SK-N-SH treated with all-trans-retinoic acid at 6 μM for 48 hours (cell line): Measurements from ENCODE around the gene SEMG1.

ENCODE experiments used
- ATAC-seq: fragments of 200-7000 bp; cut with Tn5 transposase; 3 replicates; pipeline ENCODE4 v1.9.1; 2020; ENCODE audit warnings: mild to moderate bottlenecking, moderate library complexity
- ARNTL ChIP-seq: fragments of 450-650 bp; formaldehyde crosslinking; IDR thresholded peaks from 2 replicates; pipeline ENCODE4 v1.5.0; 2020; ENCODE audit warnings: low read depth, mild to moderate bottlenecking, moderate library complexity, borderline replicate concordance
- BACH2 ChIP-seq: fragments of 250-450 bp; sonication (Bioruptor Pico); IDR thresholded peaks from 2 replicates; pipeline ENCODE4 v1.9.0; 2021; ENCODE audit warnings: mild to moderate bottlenecking, borderline replicate concordance
- CSDC2 ChIP-seq: fragments of 250-450 bp; sonication (Bioruptor Pico); IDR thresholded peaks from 2 replicates; pipeline ENCODE4 v1.5.0; 2020; ENCODE audit warnings: mild to moderate bottlenecking, moderate library complexity
- ESRRG ChIP-seq: fragments of 250-450 bp; sonication (Bioruptor Pico); IDR thresholded peaks from 2 replicates; pipeline ENCODE4 v1.6.1; 2021; ENCODE audit warnings: mild to moderate bottlenecking
- ISL1 ChIP-seq: fragments of 250-450 bp; sonication (Bioruptor Pico); IDR thresholded peaks from 2 replicates; pipeline ENCODE4 v2.1.2; 2022; ENCODE audit warnings: mild to moderate bottlenecking, moderate library complexity
- OSR1 ChIP-seq: fragments of 250-450 bp; sonication (Bioruptor Pico); IDR thresholded peaks from 2 replicates; pipeline ENCODE4 v1.8.0; 2022; ENCODE audit warnings: moderate library complexity, mild to moderate bottlenecking, inconsistent platforms
- POU6F1 ChIP-seq: fragments of 250-450 bp; sonication (Bioruptor Pico); IDR thresholded peaks from 2 replicates; pipeline ENCODE4 v1.8.0; 2021; ENCODE audit warnings: low read depth, mild to moderate bottlenecking, moderate library complexity, borderline replicate concordance
- PPARA ChIP-seq: fragments of 250-450 bp; sonication (Bioruptor Pico); IDR thresholded peaks from 2 replicates; pipeline ENCODE4 v1.5.0; 2020; ENCODE audit warnings: mild to moderate bottlenecking, borderline replicate concordance
- RARB ChIP-seq: fragments of 250-450 bp; sonication (Bioruptor Pico); IDR thresholded peaks from 2 replicates; pipeline ENCODE4 v1.8.0; 2021; ENCODE audit warnings: mild to moderate bottlenecking, moderate library complexity
- SNAI2 ChIP-seq: fragments of 250-450 bp; sonication (Bioruptor Pico); IDR thresholded peaks from 2 replicates; pipeline ENCODE4 v1.5.0; 2020; ENCODE audit warnings: mild to moderate bottlenecking, moderate library complexity
- TCF4 ChIP-seq: fragments of 250-450 bp; sonication (Bioruptor Pico); IDR thresholded peaks from 2 replicates; pipeline ENCODE4 v1.8.0; 2021; ENCODE audit warnings: mild to moderate bottlenecking, moderate library complexity, borderline replicate concordance
- TOX ChIP-seq: fragments of 250-450 bp; sonication (Bioruptor Pico); IDR thresholded peaks from 2 replicates; pipeline ENCODE4 v1.8.0; 2021; ENCODE audit warnings: mild to moderate bottlenecking, moderate library complexity, borderline replicate concordance
- TSHZ2 ChIP-seq: fragments of 250-450 bp; sonication (Bioruptor Pico); IDR thresholded peaks from 2 replicates; pipeline ENCODE4 v1.5.0; 2020; ENCODE audit warnings: mild to moderate bottlenecking, moderate library complexity
- ZC3H10 ChIP-seq: fragments of 250-450 bp; sonication (Bioruptor Pico); IDR thresholded peaks from 2 replicates; pipeline ENCODE4 v1.5.1; 2021; ENCODE audit warnings: mild to moderate bottlenecking, moderate library complexity
- ZFP3 ChIP-seq: fragments of 250-450 bp; sonication (Bioruptor Pico); IDR thresholded peaks from 2 replicates; pipeline ENCODE4 v1.5.0; 2020; ENCODE audit warnings: mild to moderate bottlenecking, moderate library complexity
- ZNF565 ChIP-seq: fragments of 450-650 bp; formaldehyde crosslinking; conservative IDR thresholded peaks from 2 replicates; pipeline ENCODE4 v1.5.0; 2020; ENCODE audit warnings: low read depth, mild to moderate bottlenecking, moderate library complexity
- ZNF8 ChIP-seq: fragments of 450-650 bp; formaldehyde crosslinking; IDR thresholded peaks from 2 replicates; pipeline ENCODE4 v1.5.0; 2020; ENCODE audit warnings: mild to moderate bottlenecking, moderate library complexity
- TF ChIP-seq, protein P1 (sequence below): fragments of 250-450 bp; sonication (Bioruptor Pico); IDR thresholded peaks from 2 replicates; pipeline ENCODE4 v1.5.1; 2021; ENCODE audit warnings: mild to moderate bottlenecking, moderate library complexity
- TF ChIP-seq, protein P2 (sequence below): fragments of 250-450 bp; sonication (Bioruptor Pico); IDR thresholded peaks from 2 replicates; pipeline ENCODE4 v1.5.1; 2020; ENCODE audit warnings: low read depth, mild to moderate bottlenecking, moderate library complexity
- TF ChIP-seq, protein P3 (sequence below): fragments of 250-450 bp; sonication (Bioruptor Pico); IDR thresholded peaks from 2 replicates; pipeline ENCODE4 v1.8.0; 2020; ENCODE audit warnings: mild to moderate bottlenecking, moderate library complexity, borderline replicate concordance

Gene SEMG1

DNA sequence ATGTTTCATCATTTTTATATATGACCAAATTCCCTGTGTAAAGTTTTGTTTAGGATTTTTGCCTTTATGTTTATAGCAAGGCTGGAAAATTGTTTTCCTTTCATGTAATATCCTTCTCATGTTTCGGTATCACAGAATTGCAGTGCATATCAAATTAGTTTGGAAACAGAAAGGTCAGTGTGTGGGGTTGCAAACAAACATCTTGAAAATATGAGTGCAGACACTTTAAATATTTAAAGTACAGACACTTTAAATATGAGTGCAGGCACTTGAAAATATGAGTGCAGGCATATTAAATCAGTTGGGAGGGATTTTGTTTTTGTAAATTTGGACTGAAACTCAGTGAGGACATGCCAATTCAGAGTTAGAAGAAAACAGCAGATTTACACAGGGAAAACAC lies 41.0 kb downstream of the SEMG1 start:
- no peak for TF ChIP-seq TCF4 (CRISPR knock-in tag)
- TF ChIP-seq OSR1 (CRISPR knock-in tag), result no peak
- TF ChIP-seq SNAI2 (CRISPR knock-in tag), result no peak
- TF ChIP-seq ISL1 (CRISPR knock-in tag), result no peak
- no peak for TF ChIP-seq ZC3H10 (CRISPR knock-in tag)
- TF ChIP-seq CSDC2 (CRISPR knock-in tag), result no peak
- TF ChIP-seq TSHZ2 (CRISPR knock-in tag), result no peak
- TF ChIP-seq ZNF8 (CRISPR knock-in tag), result no peak
- TF ChIP-seq POU6F1 (CRISPR knock-in tag), result no peak
- TF ChIP-seq ESRRG (CRISPR knock-in tag), result no peak
- TF ChIP-seq, protein P1, sequence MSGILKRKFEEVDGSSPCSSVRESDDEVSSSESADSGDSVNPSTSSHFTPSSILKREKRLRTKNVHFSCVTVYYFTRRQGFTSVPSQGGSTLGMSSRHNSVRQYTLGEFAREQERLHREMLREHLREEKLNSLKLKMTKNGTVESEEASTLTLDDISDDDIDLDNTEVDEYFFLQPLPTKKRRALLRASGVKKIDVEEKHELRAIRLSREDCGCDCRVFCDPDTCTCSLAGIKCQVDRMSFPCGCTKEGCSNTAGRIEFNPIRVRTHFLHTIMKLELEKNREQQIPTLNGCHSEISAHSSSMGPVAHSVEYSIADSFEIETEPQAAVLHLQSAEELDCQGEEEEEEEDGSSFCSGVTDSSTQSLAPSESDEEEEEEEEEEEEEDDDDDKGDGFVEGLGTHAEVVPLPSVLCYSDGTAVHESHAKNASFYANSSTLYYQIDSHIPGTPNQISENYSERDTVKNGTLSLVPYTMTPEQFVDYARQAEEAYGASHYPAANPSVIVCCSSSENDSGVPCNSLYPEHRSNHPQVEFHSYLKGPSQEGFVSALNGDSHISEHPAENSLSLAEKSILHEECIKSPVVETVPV (CRISPR knock-in tag), result no peak
- TF ChIP-seq ARNTL (CRISPR knock-in tag), result no peak
- TF ChIP-seq TOX (CRISPR knock-in tag), result no peak
- TF ChIP-seq, protein P2, sequence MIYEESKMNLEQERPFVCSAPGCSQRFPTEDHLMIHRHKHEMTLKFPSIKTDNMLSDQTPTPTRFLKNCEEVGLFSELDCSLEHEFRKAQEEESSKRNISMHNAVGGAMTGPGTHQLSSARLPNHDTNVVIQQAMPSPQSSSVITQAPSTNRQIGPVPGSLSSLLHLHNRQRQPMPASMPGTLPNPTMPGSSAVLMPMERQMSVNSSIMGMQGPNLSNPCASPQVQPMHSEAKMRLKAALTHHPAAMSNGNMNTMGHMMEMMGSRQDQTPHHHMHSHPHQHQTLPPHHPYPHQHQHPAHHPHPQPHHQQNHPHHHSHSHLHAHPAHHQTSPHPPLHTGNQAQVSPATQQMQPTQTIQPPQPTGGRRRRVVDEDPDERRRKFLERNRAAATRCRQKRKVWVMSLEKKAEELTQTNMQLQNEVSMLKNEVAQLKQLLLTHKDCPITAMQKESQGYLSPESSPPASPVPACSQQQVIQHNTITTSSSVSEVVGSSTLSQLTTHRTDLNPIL (CRISPR knock-in tag), result no peak
- no peak for TF ChIP-seq ZNF565 (CRISPR knock-in tag)
- no peak for TF ChIP-seq ZFP3 (CRISPR knock-in tag)
- TF ChIP-seq PPARA (CRISPR knock-in tag), result no peak
- ATAC-seq, result no peak

DNA sequence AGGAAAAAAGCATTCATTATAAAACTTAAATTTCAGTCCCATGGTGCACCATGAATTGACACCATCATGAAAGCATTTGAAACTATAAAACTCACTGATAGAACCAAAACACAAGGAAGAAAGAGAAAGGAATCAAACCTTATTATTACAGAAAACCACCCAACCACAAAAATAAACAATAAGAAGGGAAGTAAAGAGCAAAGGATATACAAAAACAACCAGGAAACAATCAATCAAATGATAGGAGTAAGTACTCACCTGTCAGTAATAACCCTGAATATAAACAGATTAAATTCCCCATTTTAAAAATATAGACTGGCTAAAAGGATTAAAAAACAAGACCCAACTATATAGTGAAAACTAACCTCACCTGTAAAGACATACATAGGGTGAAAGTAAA lies 41.8 kb downstream of the SEMG1 start:
- TF ChIP-seq ESRRG (CRISPR knock-in tag) (no peak), POU6F1 (CRISPR knock-in tag) (no peak), BACH2 (no peak), ARNTL (CRISPR knock-in tag) (no peak), SNAI2 (CRISPR knock-in tag) (no peak), RARB (no peak), CSDC2 (CRISPR knock-in tag) (no peak), PPARA (CRISPR knock-in tag) (no peak), ZNF8 (CRISPR knock-in tag) (no peak), TCF4 (CRISPR knock-in tag) (no peak), ZC3H10 (CRISPR knock-in tag) (no peak)
- TF ChIP-seq, protein P1 (CRISPR knock-in tag), result no peak
- TF ChIP-seq, protein P3, sequence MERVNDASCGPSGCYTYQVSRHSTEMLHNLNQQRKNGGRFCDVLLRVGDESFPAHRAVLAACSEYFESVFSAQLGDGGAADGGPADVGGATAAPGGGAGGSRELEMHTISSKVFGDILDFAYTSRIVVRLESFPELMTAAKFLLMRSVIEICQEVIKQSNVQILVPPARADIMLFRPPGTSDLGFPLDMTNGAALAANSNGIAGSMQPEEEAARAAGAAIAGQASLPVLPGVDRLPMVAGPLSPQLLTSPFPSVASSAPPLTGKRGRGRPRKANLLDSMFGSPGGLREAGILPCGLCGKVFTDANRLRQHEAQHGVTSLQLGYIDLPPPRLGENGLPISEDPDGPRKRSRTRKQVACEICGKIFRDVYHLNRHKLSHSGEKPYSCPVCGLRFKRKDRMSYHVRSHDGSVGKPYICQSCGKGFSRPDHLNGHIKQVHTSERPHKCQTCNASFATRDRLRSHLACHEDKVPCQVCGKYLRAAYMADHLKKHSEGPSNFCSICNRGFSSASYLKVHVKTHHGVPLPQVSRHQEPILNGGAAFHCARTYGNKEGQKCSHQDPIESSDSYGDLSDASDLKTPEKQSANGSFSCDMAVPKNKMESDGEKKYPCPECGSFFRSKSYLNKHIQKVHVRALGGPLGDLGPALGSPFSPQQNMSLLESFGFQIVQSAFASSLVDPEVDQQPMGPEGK (CRISPR knock-in tag), result no peak
- TF ChIP-seq, protein P2 (CRISPR knock-in tag), result no peak
- no peak for ATAC-seq
